RKO (cell line): Measurements from ENCODE around the gene XCR1.
A peak's percentile ranks its signal among the peaks of the same experiment; 100 is the strongest.

Experiments used
- DNase-seq: peaks from one replicate; pipeline ENCODE4 v3.0.0-alpha.2; 2016; ENCODE audit warnings: low spot score

XCR1 gene

DNA sequence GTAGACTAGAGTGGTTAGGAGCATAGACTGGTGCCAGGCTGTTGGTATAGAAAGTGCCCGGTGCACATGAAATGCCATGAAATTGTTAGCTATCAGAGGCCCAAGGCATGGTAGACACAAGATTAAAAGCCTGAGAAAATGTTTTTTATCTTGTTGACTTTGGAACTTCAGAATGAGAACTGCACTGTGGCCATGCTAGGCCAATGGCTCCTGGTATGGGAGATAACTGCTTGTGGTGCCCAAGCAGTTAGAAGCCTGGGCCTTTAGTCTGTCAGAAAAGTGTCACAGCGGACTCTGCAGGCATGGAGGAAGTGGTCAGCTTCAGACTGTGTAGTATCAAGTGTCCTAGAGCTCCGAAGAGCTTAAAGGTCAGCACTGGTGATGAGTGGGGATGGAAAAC, 43.5 kb downstream of the XCR1 start:
- no peak for DNase-seq

GRCh38 chr3:45981346-45982074, 45.8 kb downstream of the XCR1 start:
- no peak for DNase-seq

GRCh38 chr3:45980819-45981218, 46.5 kb downstream of the XCR1 start:
- no peak for DNase-seq

DNA sequence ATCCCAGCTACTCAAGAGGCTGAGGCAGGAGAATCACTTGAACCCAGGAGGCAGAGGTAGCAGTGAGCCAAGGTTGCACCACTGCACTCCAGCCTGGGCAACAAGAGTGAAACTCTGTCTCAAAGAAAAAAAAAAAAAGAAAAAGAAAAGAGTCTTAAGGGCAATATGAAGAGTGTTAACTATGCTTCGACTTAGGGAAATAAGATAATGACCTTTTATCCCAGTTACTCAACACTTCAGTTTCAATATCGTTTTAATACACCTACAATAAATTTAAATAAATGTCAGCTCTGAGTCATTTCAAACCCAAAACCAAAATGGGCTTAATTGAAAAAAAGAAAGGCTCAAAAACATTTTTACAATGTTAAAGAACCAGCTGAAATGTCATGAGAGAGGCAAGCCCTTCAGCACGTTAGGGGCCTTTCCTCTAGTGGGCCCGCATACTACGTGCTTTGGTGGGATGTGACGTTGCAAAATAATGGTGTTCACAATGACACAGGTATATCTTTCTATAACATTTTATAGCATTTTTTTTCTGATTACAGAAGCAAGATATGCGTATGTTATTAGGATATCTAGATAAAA, 47.0 kb downstream of the XCR1 start:
- DNase-seq: no peak

- DNase-seq: no peak
These were observed 47.9 kb downstream of the XCR1 start for GRCh38 chr3:45979378-45979777.

DNA sequence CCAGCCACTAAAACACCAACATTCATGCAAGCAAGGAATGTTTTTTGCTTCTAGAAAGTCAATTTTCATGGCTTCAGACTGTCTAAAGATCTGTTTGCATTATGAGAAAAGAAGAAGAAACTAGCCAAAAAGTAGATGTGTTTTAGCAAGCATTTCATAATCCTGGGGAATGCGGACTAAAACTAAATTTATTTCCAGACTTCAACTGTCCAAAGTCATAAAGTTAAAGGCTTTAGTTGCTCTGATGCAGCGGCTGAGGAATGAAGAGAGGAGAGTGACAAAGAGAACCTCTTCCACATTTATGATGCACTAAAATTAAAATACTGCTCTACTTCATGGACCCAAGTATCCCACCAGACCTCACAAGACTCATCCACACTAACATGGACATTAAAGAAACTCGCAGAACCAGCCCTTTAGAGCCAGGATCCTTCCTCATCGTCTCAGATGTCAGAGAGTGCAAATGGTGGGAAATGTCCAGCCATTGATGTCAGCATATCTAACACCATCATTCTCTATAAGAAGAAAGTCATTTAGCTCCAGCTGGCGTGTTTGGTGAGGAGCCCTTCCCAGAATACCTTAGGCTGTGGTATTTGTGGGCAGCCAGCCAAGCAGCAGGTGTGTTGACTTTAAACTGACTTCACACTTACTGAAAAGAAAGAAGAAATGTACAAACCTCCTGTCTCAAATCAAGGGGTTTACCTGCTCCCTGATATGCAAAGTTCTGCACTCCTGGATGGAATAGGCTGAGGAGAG, 49.1 kb downstream of the XCR1 start:
- no peak for DNase-seq

GRCh38 chr3:45976191-45977091, 50.8 kb downstream of the XCR1 start:
- DNase-seq: no peak

- DNase-seq: no peak
These were observed 51.6 kb downstream of the XCR1 start for GRCh38 chr3:45975686-45976085.

- DNase-seq: no peak
These were observed 52.6 kb downstream of the XCR1 start for GRCh38 chr3:45974686-45975085.

- DNase-seq: peak; percentile 13
These were observed 54.5 kb downstream of the XCR1 start for GRCh38 chr3:45972534-45973402.

- no peak for DNase-seq
These were observed 57.3 kb downstream of the XCR1 start for GRCh38 chr3:45969953-45970352.

DNA sequence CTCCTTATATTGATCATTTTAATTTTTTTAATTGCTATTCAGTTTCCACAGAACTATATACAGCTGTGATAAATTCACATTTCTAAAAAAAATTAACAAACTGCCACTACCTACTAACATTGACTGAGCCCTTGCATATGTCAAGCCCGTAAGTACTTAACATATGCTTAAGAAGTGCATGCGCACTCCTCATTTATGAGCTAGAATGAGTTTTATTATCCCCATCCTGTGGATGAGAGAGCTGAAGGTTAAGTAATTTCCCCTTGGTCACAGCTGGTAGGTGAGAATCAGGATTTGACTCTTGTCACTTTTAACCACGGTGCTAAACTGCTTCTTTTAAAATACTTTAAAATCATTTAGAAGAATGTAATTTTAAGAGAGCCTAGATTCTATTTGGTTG, 58.2 kb downstream of the XCR1 start:
- no peak for DNase-seq

DNA sequence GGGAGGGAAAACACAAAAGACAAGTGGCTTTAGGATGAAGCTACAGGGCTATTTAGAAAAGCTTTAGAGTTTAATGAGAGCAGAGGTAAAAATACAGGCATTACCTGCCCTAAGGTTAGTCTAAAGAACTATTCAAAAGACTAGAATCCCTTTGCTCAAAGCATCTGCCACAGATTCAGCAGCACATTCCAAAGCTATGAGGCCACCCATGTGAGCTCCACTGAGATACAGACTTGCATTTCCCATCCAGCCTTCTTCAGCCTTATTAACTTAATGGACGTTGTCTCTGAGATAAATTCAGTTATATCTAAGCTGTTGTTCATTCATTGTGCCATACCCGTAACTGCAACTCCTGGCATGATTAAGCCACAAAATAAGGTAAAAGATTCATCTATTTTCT, 58.6 kb downstream of the XCR1 start:
- no peak for DNase-seq

- DNase-seq: no peak
These were observed 59.1 kb downstream of the XCR1 start for GRCh38 chr3:45968149-45968548.

DNA sequence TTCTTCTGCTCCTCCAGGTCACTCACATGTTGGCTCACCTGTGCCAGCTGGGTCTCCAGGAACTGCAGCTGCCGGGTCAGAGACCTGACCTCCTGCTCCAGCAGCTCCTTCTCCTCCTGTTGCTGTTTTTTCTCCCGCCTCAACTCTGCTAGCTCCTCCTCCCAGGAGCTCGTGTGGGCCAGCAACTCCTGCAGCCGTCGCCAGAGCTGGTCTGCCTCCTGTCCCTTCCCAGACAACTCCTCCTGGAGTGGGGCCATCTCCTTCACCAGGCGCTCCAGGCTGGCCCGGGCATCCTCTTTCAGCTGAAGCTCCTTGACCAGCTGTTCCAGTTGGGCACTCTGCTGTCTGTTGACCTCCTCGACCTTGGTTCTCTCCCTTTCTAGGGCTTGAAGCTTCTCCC, 59.6 kb downstream of the XCR1 start:
- no peak for DNase-seq
